ENCODE data around the gene ITIH4. TPM values are rescaled to one million over a fixed set of nuclear protein-coding genes. Genes with fewer than 3 reads are reported as not detected.

ITIH4 gene
- polyA plus RNA-seq, 1 of the 3 experiments (the other 2 are of a cell fraction): 2.0 TPM

GRCh38 chr3:52877085-52877484 is 46.6 kb upstream of the ITIH4 start (continued):
- TF ChIP-seq CTCF (IDR thresholded peaks at IDR 0.05) (no peak), FOXM1 (IDR thresholded peaks at IDR 0.05; ENCODE audit: low read depth) (no peak), TAF1 (IDR thresholded peaks at IDR 0.05; ENCODE audit: borderline replicate concordance, low read depth, low read length) (no peak), TEAD4 (IDR thresholded peaks at IDR 0.05; ENCODE audit: borderline replicate concordance, insufficient read depth) (no peak)
- TF ChIP-seq, protein P1, sequence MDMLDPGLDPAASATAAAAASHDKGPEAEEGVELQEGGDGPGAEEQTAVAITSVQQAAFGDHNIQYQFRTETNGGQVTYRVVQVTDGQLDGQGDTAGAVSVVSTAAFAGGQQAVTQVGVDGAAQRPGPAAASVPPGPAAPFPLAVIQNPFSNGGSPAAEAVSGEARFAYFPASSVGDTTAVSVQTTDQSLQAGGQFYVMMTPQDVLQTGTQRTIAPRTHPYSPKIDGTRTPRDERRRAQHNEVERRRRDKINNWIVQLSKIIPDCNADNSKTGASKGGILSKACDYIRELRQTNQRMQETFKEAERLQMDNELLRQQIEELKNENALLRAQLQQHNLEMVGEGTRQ (IDR thresholded peaks at IDR 0.05; ENCODE audit: borderline replicate concordance, low read depth, low read length): no peak

DNA sequence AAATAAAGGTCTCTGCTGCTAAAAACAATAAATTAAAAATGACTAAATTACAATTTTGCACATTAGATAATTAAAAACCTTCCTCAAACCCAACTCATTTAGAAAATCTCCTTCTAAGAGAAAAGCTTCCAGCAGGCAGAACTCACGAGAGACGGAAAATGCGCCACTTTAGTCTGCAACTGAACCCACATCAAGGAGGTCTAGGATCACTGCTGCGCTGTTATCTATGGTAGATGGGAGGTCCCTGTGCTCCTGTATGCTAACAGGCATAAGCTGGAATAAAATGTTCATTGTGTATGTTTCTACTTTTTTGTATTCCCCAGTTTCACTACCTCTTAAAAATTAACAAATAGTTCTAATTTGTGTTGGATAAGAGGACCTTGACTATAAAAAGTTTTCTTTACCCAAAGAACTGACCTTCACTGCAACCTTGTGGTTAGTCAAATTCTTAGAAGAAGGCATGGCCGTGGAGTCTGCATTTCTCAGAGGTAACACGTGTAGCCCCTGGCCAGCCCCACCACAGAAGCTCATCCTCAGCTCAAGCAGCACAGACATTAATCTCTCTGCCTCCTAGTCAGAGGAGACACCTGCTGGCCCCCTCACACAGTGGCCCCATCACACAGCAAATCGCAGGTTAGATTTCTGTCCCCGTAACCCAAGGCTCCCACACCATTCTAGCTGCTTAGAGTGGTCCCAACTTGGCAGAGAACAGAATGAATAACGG is 44.6 kb upstream of the ITIH4 start:
- no peaks in the 10 kb centered on the region for H3K9me3 ChIP-seq
- no peak overlapping the region for H2AFZ ChIP-seq (ENCODE audit: low read depth)
- H3K27me3 ChIP-seq (ENCODE audit: insufficient read depth): no peaks in the 10 kb centered on the region
- TF ChIP-seq YY1 (IDR thresholded peaks at IDR 0.05; ENCODE audit: low read depth): no peak
- TF ChIP-seq MXI1 (IDR thresholded peaks at IDR 0.05; ENCODE audit: low read depth, low read length): no peak
- no peak for TF ChIP-seq SIN3A (IDR thresholded peaks at IDR 0.05; ENCODE audit: borderline replicate concordance, low read depth, low read length)
- TF ChIP-seq POLR2AphosphoS5 (IDR thresholded peaks at IDR 0.05; ENCODE audit: low read depth, low read length): no peak
- TF ChIP-seq CHD2 (IDR thresholded peaks at IDR 0.05; ENCODE audit: low read length, partially characterized antibody): no peak
- TF ChIP-seq SMC3 (IDR thresholded peaks at IDR 0.05; ENCODE audit: low read depth, low read length): no peak
- no peak overlapping the region for H3K4me3 ChIP-seq (ENCODE audit: low read depth in 2 of 2, low read length in 1 of 2)
- H3K9ac ChIP-seq: no peak overlapping the region
- CTCF ChIA-PET: interaction anchor here (0.9 kb wide), 1 partner anchor 18 kb away, joined by 3 read pairs; no protein-coding TSS in a partner anchor
- no peaks in the 10 kb centered on the region for H3K79me2 ChIP-seq (ENCODE audit: insufficient read depth)
- H4K20me1 ChIP-seq (ENCODE audit: insufficient read depth): 0 out of 2 replicates have a peak, but pooled peaks cover 4% of the 10 kb centered on the region
- no peak overlapping the region for H3K4me2 ChIP-seq
- no peak overlapping the region for H3K27ac ChIP-seq (ENCODE audit: low read depth in 2 of 2, low read length in 1 of 2)
- H3F3A ChIP-seq (replicated peaks; ENCODE audit: insufficient read depth): no peaks in the 10 kb centered on the region
- peaks cover 0 to 5% of the 10 kb centered on the region in 2 experiments; a peak in 1 of 4 replicates for H3K4me1 ChIP-seq (ENCODE audit: control insufficient read depth in 1 of 2, insufficient read depth in 2 of 2, low read depth in 1 of 2, low read length in 1 of 2)
- H3K36me3 ChIP-seq (replicated peaks in 1 of 2; ENCODE audit: control insufficient read depth in 1 of 2, insufficient read depth in 2 of 2, low read length in 1 of 2): peaks cover 0 to 5% of the 10 kb centered on the region in 2 experiments
- WGBS (ENCODE audit: low lambda C conversion rate): 96% methylated on average over 8 of the region's 9 CpGs
- no peaks in the 10 kb centered on the region for H3K9me2 ChIP-seq
- POLR2A ChIA-PET: no interaction called here
- DNase-seq: no peak

All from SK-N-SH (cell line).